GM21526 (cell line): ENCODE measurements around the gene RBM45.
A peak's percentile ranks its signal among the peaks of the same experiment; 100 is the strongest.
"Not testable (repeated sequence)": the region's sequence is repeated elsewhere in the genome, so short reads cannot be mapped to it uniquely, and the experiment has no call there.

Experiments
- ATAC-seq: cut with Tn5 transposase; IDR thresholded peaks from one replicate; pipeline ENCODE4 v1.9.1; 2021; ENCODE audit warnings: moderate library complexity; ENCODE audit not compliant: unreplicated experiment, low FRiP score

RBM45 gene

DNA sequence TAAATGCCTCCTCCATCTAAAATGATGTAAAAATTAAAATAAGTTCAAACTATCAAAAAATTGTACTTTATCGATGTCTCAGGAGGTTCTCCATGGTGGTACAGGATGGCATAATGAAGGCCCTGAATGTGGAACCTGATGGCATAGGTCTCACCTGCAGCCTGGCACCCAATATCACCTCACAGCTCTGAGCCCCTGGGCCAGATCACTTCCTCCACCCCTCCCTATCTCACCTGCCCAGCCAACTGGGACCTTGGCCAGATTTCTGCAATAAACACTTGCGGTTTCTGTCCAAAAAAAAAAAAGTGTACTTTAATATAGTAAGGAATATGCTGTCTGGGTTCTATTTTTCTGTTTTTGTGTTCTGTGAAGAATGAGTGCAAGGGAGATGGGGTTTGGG, 6.7 kb upstream of the RBM45 start:
- no peak for ATAC-seq

GRCh38 chr2:178106053-178106452, 6.2 kb upstream of the RBM45 start:
- ATAC-seq: no peak

DNA sequence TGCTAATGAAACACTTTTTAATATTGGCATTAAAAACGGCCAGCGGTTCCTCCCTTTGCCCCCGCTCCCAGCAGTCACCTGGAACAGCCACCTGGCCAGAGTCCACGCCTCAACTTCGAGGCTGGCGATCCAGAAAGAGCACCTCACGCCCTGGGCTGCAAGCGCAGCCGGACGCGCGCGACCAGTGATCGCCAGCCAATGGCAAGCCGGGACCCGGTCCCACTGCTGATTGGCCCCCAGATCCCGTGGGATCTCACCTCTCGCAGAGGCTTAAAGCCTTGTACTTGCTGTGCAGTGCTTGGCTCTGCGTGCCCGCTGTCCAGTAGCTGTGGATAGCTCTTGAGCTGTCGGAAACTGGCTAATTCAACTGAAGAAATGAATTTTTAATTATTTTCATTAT, 4.1 kb upstream of the RBM45 start:
- no peak for ATAC-seq

GRCh38 chr2:178109813-178110212, 2.4 kb upstream of the RBM45 start:
- no peak for ATAC-seq

DNA sequence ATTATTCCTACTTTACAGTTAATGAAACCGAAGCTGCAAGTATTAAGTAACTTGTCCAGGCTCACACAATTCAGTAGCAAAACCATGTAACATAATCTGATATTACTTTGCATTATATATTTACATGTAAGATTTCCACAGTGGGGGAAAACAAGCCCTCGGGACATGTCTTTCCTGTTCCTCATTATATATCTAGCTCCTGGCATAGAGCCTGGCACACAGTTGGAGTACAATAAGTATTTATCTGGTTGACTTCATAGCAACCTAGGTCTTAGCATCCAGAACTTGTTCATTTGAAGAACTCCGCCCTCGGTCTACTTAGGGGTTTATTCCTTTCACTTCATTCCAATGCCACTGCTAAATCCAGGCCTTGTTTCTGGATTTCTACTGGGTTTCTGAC, 1.6 kb upstream of the RBM45 start:
- ATAC-seq: no peak

DNA sequence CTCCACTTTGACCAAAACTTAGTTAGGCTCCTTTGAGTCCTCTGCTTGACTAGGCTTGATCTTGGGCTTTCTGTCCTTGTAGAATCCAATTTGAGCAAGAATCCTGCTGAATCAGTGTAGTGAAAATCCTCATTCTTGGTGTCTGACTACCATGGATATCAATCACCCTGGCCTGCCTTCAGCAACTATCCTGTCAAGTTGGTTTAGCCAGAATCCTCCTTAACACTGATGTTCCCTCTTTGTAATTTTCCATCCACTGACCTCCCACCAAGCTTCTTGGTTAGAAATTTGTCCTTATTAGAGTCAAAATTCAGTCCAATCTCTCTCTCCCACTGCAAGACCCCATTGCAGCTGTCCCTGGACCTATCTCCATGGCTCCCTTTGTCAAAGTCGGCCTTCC, 494 bp upstream of the RBM45 start:
- peak; percentile 0 for ATAC-seq

DNA sequence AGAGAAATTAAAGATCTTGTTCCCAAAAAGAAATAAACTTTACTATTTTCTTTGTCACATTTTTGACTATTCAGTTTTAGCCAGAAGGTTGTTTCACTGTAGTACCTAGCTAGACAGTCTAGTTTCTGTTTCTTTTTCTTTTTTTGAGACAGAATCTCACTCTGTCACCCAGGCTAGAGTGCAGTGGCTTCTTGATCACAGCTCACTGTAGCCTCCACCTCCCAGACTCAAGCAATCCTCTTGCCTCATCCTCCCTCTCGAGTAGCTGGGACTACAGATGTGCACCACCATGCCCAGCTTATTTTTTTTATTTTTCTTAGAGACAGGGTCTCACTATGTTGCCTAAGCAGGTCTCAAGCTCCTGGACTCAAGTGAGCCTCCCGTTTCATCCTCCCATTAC, 2.2 kb downstream of the RBM45 start:
- ATAC-seq: peak; percentile 53

GRCh38 chr2:178115271-178115670, 3.0 kb downstream of the RBM45 start:
- no peak for ATAC-seq

DNA sequence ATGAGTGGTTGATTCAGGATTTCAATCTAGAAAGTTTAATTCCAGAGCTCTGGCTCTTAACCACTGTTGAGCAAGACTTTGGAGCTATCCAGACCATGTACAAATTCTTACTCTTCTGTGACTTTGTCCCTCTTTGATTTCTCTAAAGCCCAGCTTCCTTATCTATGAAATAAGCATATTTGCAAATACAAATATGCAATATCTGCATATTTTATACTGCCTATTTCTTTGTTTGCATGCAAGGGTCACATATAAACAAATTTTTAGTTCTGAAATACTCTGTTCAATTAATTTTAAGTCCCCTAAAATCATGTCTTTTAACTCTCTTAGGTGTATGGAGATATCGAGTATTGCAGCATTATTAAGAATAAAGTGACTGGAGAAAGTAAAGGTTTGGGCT, 5.5 kb downstream of the RBM45 start:
- ATAC-seq: no peak

DNA sequence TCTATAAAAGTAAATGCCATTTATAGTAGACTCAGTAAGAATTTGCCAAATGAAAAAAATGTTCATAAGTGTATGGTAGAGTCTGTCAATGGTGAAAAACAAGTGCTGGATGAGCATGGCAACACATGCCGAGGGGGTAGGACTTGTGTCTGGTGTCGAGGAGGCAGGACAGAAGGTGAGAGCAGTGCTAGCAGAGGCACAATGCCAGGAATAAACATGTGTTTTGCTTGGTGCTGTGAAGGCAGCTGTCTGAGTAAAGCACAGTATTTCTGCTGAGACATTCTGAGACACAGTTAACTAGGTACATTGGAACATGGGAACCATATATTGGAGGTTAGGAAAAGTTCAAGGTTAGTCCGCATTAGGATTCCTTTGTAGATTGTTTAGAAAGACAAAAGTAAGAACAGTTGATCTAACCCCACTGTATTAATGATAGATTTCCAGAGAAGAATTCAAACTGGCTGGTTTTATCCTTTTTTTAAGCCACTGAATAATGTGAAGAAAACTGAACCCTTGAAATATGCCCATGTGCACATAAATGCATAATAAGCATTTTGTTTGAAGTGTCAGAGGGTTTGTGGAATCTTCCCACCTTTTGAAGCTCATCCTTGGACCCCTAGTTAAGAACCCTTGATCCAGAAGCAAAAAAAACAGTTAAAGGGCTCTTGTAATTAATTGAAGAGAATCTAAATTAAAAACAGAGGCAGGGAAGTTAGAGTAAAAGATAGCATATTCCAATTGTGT, 7.1 kb downstream of the RBM45 start:
- no peak for ATAC-seq

GRCh38 chr2:178123163-178123562, 10.9 kb downstream of the RBM45 start:
- ATAC-seq: no peak

GRCh38 chr2:178125125-178125524, 12.9 kb downstream of the RBM45 start:
- no peak for ATAC-seq

DNA sequence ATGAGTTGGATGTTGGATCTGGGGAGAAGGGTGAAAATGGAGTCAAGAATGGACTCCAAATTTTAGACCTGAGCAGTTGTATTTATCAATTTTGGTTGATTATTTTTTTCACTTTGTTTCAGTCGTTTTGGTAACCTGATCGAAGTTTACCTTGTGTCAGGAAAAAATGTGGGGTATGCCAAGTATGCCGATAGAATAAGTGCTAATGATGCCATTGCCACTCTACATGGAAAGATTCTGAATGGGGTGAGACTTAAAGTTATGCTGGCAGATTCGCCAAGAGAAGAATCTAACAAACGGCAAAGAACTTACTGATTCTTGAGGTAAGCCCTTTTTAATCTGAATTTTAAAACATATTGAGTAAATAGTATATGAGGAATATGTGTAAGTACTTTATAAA, 13.6 kb downstream of the RBM45 start:
- no peak for ATAC-seq

DNA sequence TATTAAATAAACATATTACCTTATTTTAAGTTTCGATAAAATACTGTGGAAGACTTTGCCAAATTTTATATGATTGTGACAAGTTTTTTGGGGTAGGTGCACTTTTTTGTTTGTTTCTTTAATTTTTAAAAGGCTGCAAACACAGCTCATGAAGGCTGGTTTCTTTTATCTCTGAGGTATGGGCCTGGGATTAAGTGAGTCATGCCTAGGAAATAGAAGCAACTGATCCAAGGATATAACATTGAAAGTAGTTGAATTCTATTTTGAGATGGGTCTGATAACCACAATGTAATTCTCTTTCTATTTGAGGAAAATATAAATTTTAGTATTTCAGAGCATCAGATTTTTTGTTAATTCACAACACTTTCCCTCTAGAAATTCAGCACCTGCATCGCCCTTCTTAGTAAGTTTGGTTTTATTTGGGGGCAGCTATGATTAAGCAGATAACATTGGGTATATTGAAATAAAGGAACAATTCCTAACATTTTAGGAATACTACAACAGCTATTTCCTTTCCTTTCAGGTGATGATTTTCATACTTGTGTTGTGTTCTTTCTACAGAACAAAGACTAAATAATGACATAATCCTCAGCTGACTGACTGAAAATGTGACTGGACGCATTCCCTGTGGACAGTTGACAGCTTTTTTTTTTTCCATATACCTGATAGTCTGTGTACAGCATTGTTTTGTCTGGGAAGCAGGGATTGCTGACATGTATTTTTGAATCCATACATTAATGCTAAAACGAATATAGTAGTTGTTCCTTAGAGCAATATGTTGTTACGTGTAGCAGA, 16.8 kb downstream of the RBM45 start:
- no peak for ATAC-seq

DNA sequence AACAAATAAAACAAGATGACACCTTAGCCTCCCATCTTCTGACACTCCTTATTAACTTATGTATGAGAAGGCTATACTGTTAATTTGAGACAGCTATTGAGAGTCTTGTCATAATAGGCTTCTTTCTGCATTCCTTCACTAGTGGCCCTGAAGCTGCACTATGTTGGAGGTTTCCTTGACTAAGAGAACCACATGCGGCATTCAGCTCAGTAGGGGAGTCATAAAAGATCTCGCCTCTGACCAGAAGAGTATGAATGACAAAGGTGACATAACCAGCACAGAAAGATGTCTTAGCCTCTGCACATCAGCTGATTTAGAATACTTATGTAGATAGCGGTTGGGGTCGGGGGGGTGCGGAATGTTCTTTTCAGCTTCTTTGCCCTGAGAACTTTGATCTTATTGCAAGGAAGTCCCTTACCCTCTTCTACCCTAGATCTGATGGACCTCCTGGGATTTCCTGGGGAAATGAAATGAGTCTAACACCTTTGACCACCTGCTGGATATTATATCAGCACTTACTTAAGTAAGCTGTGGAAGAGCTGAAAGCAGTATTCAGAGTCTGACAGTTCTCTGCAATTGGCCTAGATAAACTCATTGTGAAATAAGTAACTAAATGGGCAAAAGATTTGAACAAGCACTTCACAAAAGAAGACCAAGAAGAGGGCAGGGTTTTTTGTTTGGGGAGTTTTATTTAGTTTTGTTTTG, 24.2 kb downstream of the RBM45 start:
- ATAC-seq: no peak

DNA sequence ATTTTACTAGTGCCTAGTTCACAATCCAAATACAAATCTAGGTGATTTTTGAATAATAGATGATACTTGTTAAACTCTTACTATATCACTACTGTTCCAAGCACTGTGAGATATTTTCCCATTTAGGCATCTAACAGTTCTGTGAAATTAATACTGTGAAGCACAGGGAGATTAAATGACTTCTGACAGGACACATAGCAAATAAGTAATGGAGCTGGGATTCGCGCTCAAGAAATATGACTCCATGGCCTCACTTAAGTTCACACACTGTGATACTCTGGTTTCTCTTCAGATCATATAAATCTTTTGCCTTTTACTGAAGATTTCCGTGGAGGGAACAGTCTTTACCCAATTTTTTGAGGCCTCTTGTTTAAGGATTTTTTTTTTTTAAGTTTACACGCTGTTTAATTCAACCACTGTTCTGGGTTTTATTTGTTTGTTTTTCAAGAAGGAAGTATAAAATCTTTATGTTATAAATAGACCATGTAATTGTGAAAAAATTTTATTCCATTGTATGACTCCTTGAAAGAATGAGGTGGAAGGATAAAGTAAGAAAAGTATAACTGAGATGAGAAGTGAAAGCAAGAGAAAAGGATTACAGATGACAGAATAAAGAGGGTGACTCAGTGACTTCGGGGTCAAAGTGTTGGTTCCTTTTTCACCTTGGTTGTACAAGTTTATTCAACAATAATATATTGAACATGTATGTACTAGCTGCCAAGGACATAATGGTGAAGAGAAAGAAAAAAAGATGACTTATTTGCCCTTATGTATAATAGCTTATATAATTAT, 30.2 kb downstream of the RBM45 start:
- ATAC-seq: no peak

GRCh38 chr2:178143481-178143880, 31.2 kb downstream of the RBM45 start:
- no peak for ATAC-seq

DNA sequence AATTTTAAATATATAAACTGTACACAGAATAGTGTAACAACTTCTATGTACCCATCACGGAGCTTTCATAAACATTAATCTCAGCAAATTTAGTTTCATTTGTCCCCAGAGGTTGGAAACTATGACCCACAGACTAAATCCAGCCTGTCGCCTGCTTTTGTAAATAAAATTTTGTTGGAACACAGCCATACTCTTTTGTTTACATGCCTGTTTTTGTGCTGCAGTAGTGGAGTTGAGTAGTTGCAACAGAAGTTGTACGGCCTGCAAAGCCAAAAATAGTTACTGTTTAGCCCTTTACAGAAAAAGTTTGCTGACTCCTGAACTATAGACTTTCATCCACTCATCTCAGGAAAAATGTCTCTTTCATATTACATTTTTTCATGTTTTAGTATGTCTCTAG, 39.8 kb downstream of the RBM45 start:
- no peak for ATAC-seq

DNA sequence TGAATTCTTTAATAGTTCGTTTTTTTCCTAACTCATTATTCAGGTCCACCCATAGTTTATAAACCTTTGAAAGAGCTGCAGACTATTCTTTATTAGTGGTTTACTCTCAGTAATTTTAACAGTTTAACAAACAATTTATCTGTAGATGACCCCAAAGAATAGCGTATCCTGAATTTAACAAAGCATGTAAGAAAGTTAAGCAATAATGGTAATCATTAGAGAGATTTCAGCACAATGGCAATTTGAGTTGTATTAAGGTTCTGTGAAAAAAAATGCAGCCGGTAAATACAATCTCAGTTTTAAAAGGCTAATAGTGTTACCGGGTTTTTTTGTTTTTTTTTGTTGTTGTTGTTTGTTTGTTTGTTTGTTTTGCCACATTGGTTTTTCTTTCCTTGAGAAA, 40.3 kb downstream of the RBM45 start:
- ATAC-seq: no peak

GRCh38 chr2:178152977-178153376, 40.7 kb downstream of the RBM45 start:
- ATAC-seq: no peak

DNA sequence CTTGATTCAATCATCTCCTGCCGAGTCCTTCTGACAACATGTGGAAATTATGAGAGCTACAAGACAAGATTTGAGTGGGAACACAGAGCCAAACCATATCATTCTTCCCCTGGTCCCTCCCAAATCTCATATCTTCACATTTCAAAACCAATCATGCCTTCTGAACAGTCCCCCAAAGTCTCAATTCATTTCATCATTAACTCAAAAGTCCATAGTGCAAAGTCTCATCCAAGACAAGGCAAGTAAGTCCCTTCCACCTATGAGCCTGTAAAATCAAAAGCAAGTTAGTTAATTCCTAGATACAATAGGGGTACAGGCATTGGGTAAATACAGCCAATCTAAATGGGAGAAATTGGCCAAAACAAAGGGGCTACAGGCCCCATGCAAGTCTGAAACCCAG, 41.6 kb downstream of the RBM45 start:
- not testable (repeated sequence) for ATAC-seq
